Measurements from ENCODE around the gene ORM2.

ORM2 gene

GRCh38 chr9:114310471-114311450 lies 18.9 kb upstream of the ORM2 start:
- DNase-seq (ENCODE audit: low read depth), result no peak
- H3K4me3 ChIP-seq (ENCODE audit: low read depth, low read length), result no peak overlapping the region
- TF ChIP-seq, protein P1, sequence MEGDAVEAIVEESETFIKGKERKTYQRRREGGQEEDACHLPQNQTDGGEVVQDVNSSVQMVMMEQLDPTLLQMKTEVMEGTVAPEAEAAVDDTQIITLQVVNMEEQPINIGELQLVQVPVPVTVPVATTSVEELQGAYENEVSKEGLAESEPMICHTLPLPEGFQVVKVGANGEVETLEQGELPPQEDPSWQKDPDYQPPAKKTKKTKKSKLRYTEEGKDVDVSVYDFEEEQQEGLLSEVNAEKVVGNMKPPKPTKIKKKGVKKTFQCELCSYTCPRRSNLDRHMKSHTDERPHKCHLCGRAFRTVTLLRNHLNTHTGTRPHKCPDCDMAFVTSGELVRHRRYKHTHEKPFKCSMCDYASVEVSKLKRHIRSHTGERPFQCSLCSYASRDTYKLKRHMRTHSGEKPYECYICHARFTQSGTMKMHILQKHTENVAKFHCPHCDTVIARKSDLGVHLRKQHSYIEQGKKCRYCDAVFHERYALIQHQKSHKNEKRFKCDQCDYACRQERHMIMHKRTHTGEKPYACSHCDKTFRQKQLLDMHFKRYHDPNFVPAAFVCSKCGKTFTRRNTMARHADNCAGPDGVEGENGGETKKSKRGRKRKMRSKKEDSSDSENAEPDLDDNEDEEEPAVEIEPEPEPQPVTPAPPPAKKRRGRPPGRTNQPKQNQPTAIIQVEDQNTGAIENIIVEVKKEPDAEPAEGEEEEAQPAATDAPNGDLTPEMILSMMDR (conservative IDR thresholded peaks at IDR 0.05; ENCODE audit: low read depth, low read length), result no peak

- DNase-seq (ENCODE audit: low read depth), result no peak
- H3K4me3 ChIP-seq (ENCODE audit: low read depth, low read length), result no peak overlapping the region
- TF ChIP-seq, protein P1 (conservative IDR thresholded peaks at IDR 0.05; ENCODE audit: low read depth, low read length), result no peak
Observed at GRCh38 chr9:114311571-114312512, 17.8 kb upstream of the ORM2 start.

DNA sequence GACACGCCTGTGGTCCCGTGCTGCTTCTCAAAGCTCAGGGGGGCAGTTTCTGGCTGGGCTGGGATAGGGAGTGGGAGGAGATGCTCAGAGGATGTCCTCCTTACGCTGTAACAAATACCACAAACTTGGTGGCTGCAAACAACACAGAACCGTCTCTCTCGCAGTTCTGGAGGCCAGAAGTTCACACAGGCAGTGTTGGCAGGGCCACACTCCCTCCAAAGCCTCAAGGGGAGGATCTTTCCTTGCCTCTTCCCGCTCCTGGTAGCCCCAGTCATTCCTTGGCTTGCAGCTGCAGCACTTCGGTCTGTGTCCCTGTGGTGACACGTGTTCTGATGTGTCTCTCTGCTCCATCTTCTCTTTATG lies 17.2 kb upstream of the ORM2 start:
- H3K4me3 ChIP-seq (ENCODE audit: low read depth, low read length), result no peak overlapping the region
- TF ChIP-seq, protein P1 (conservative IDR thresholded peaks at IDR 0.05; ENCODE audit: low read depth, low read length), result no peak
- DNase-seq (ENCODE audit: low read depth), result no peak

DNA sequence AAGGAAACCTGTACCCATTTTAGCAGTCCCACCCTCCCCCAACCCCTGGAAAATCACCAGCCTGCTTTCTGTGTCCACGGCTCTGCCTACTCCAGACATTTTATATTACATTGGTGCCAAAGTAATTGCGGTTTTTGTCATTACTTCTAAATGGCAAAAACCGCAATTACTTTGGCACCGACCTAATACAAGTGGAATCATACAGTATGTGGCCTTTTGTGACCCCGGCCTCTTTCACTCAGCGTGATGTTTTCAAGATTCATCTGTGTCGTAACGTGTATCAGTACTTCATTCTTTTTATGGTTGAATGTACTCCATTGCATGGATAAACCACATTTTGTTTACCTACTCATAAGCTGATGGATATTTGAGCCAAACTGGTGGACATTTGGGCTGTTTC lies 16.5 kb upstream of the ORM2 start:
- TF ChIP-seq, protein P1 (conservative IDR thresholded peaks at IDR 0.05; ENCODE audit: low read depth, low read length), result no peak
- H3K4me3 ChIP-seq (ENCODE audit: low read depth, low read length), result no peak overlapping the region
- DNase-seq (ENCODE audit: low read depth), result no peak

- H3K4me3 ChIP-seq (ENCODE audit: low read depth, low read length), result no peak overlapping the region
- TF ChIP-seq, protein P1 (conservative IDR thresholded peaks at IDR 0.05; ENCODE audit: low read depth, low read length), result no peak
- DNase-seq (ENCODE audit: low read depth), result no peak
Observed at GRCh38 chr9:114314256-114314867, 15.3 kb upstream of the ORM2 start.

- TF ChIP-seq, protein P1 (conservative IDR thresholded peaks at IDR 0.05; ENCODE audit: low read depth, low read length), result no peak
- no peak overlapping the region for H3K4me3 ChIP-seq (ENCODE audit: low read depth, low read length)
- no peak for DNase-seq (ENCODE audit: low read depth)
Observed at GRCh38 chr9:114314881-114315722, 14.6 kb upstream of the ORM2 start.

All from choroid plexus epithelial cell (primary cell).